CD4-positive, alpha-beta T cell treated with Interleukin-4 for 1 hour (primary cell): ENCODE results near the gene DDX39B.
A peak's percentile ranks its signal among the peaks of the same experiment; 100 is the strongest.

Experiments used
- DNase-seq, 2 donors: peaks; one replicate each; pipeline ENCODE4 v3.0.0-alpha.2; 2020 to 2022

Gene DDX39B

GRCh38 chr6:31575335-31575901, 33.6 kb upstream of the DDX39B start, which contains the start of gene TNF:
Gene TNF, plus strand, starts transcription at chr6:31575565. Its CDS starts 177 bp downstream, at chr6:31575742.
- peak; percentile 90 to 93 for DNase-seq

GRCh38 chr6:31574106-31575061, 32.6 kb upstream of the DDX39B start:
- peak in 1 of 2 donors; percentile 34 for DNase-seq

- DNase-seq = no peak
Observed at GRCh38 chr6:31573239-31574105, 31.7 kb upstream of the DDX39B start.

DNA sequence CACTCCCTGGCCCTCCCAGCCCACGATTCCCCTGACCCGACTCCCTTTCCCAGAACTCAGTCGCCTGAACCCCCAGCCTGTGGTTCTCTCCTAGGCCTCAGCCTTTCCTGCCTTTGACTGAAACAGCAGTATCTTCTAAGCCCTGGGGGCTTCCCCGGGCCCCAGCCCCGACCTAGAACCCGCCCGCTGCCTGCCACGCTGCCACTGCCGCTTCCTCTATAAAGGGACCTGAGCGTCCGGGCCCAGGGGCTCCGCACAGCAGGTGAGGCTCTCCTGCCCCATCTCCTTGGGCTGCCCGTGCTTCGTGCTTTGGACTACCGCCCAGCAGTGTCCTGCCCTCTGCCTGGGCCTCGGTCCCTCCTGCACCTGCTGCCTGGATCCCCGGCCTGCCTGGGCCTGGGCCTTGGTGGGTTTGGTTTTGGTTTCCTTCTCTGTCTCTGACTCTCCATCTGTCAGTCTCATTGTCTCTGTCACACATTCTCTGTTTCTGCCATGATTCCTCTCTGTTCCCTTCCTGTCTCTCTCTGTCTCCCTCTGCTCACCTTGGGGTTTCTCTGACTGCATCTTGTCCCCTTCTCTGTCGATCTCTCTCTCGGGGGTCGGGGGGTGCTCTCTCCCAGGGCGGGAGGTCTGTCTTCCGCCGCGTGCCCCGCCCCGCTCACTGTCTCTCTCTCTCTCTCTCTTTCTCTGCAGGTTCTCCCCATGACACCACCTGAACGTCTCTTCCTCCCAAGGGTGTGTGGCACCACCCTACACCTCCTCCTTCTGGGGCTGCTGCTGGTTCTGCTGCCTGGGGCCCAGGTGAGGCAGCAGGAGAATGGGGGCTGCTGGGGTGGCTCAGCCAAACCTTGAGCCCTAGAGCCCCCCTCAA, 30.5 kb upstream of the DDX39B start, which contains the start of gene LTA:
Gene LTA, plus strand, starts transcription at position 249 of the 871 bp plus-strand sequence. Its CDS starts 454 bp downstream, at position 703.
- peak; percentile 79 to 82 for DNase-seq

GRCh38 chr6:31569861-31570536, 28.2 kb upstream of the DDX39B start:
- no peak for DNase-seq

DNA sequence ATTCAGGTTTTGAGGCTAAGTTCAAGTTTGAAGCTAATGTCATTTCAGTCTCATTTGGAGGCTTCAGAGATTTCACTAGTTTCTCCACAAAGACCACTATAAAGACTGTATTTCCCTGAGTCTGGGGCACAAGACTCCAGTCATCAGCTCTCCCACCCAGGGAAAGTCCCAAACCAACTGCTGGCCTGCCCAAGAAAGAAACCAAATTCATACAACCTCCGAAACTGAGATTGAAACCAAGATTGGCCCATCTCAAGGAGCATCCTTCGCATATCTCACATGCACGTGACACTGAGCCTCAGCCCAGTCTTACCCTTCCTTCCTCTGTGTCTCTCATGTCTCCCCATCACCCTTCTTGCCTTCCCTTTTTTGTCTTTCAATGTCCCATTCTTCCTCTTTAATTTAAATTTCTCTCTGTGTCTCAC, 26.7 kb upstream of the DDX39B start:
- DNase-seq = peak; percentile 81 to 89

DNA sequence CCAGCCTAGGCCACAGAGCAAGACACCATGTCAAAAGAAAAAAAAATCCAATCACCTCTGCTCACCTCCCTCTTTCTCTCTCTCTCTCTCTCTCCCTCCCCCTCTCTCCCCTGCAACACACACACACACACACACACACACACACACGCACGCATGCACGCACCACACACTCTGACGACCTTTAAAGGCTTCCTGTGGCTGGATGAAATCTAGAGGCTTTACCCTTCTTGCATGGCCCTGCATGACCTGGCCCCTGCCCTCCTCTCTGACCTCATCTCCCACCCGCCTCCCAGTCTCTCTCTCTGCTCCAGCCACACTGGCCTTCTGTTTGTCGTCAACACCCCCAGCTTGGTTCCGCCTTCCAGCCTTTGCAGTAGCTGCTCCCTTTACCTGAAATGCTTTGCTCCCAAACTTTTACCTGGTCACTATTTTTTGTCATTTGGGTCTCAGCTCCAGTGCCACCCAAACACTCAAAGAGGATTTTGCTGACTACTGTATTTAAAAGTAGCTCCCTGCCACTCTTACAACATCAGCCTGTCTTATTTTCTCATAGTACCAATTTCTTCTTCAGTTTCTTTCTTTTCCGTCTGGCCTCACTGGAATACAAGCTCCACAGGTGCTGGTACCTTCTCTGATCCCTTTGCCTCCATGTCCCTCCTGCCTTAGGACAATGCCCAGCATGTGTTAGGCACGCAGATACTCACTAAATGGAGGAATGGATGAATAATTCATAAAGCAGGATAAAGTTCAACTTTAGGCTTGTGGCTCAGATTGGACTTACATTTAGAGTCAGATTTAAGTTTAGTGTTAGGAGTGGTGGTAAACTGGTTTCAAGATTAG, 25.9 kb upstream of the DDX39B start:
- peak; percentile 46 to 58 for DNase-seq

DNA sequence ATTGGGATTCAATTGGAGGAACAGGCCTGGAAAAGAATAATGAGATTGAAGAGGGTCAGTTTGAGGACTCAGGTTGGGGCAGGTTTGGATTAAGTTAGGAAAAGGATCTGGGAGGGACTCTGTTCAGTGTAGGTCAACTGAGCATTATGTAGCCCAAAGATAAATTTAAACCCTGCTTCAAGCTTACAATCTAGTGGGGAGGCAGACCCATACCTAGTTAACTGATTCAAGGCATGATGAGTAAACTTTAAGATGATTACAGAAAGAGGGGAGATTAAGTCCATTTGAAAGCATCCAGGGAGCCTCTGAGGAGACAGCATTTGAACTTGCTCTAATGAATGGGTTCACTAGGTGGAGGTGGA, 18.9 kb upstream of the DDX39B start:
- DNase-seq = no peak

DNA sequence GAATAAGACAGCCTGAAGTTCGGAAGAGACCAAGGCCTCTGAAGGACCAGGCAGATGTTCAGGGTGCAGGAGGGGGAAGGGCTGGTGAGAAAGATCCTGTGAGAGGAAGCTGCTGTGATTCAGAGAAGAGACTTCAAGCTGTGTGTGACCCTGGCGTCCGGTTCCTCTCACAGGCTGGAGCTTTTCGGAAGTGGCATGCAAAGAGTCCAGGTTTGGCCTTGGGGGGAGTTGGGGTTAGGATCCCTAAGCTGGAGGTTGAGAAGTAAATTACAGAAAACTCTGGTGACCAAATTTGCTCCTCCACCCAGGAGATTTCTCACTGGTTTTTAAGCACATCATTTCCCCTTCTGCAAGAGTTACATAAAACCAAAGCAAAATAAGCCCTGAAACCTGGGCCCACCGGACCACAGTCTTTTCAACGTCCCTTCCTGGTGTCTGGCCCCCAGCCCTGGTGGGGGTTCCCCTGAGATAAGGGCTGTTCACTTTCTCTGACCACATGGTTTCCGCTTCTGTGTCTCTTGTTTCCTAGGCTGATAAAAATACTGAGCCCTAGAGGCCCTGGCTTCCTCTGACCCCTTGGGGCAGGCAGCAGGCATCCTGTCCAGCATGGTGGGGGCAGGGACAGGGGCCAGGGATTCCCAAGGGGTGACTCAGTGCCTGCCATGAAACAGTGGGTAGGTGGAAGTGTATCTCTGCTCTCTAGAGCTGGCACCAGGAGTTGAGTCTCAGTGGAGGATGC, 18.3 kb upstream of the DDX39B start:
- DNase-seq = peak; percentile 64 to 77

GRCh38 chr6:31559606-31559957, 17.8 kb upstream of the DDX39B start:
- DNase-seq = no peak

- peak; percentile 73 to 81 for DNase-seq
Observed at GRCh38 chr6:31558631-31559500, 17.1 kb upstream of the DDX39B start.

DNA sequence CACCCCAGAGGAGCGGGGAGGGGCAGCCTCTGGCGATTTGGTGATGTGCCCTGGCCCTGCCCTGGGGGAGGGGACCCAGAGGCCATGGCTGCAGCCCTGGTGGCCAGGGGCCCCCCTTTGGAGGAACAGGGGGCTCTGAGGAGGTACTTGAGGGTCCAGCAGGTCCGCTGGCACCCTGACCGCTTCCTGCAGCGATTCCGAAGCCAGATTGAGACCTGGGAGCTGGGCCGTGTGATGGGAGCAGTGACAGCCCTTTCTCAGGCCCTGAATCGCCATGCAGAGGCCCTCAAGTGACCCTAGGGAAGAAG, 16.5 kb upstream of the DDX39B start:
- no peak for DNase-seq

GRCh38 chr6:31557443-31558317, 15.9 kb upstream of the DDX39B start:
- no peak for DNase-seq

- no peak for DNase-seq
Observed at GRCh38 chr6:31556307-31556706, 14.5 kb upstream of the DDX39B start.

GRCh38 chr6:31551371-31551770, 9.6 kb upstream of the DDX39B start:
- peak; percentile 80 for DNase-seq

DNA sequence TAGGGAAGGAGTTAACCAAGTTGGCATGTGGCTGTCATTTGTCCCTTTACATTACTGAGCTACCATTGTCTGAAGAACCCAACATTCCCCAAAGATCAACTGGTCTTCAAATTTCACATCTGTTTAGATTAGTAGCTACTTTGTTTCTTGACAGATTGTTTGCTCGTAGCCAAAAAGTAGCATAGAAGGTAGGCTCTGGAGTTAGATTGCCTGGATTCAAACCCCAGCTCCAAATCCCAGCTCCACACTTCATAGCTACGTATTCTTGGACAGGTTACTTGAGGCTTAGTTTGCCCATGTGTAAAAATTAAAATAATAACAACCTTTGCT, 6.7 kb upstream of the DDX39B start:
- no peak for DNase-seq

- DNase-seq = no peak
Observed at GRCh38 chr6:31547727-31548543, 6.1 kb upstream of the DDX39B start.
